Omental fat pad (tissue), 4 donors: Measurements from ENCODE around the gene MLXIP. TPM values are rescaled to one million over a fixed set of nuclear protein-coding genes. Genes with fewer than 3 reads are reported as not detected.

Experiments
- ATAC-seq: fragments of 150-250 bp; one replicate; pipeline ENCODE4 v1.9.1; 2016; ENCODE audit warnings: mild to moderate bottlenecking, moderate library complexity; ENCODE audit not compliant: low FRiP score
- DNase-seq: peaks from one replicate; pipeline ENCODE4 v3.0.0-alpha.2; 2019; ENCODE audit warnings: low spot score
- CTCF ChIP-seq, 3 donors: fragments of 450-650 bp; IDR thresholded peaks; one replicate each; pipeline ENCODE4 v1.5.1; 2016 to 2017; ENCODE audit warnings: antibody characterized with exemption in 3 of 3, mild to moderate bottlenecking in 3 of 3, moderate library complexity in 2 of 3
- total RNA-seq, 4 donors: library from RNA; depleted of rRNA; stranded (reverse); fragments of >200 nt; gene quantifications; one replicate each; pipeline ENCODE4 v1.1.0, GENCODE V29; 2016

The MLXIP gene
- total RNA-seq, 4 donors from 2014 or later = 17.4 to 49.6 (median 32.6) TPM

DNA sequence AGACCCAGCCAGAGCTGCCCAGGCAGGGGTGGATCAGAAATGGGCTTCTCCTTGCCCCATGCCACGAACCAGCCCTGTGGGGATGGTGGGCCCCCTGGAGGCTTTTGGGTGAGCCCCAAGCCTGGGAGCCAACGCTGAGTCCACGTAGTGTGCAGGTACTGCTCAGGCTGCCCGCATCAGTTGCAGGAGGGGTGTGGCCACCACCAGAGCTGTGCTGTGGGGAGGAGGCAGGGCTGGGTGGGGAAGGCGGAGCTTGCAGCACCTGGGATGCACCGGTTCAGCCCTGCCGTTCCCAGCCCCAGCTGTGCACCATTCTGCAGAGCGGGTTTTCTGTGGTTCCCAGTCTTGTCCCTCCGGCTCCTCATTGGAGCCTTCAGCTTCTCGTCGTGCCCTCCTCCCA, 59.1 kb downstream of the MLXIP start:
- no peak for TF ChIP-seq CTCF (IDR thresholded peaks at IDR 0.05)
- DNase-seq = no peak
- ATAC-seq = no peak

DNA sequence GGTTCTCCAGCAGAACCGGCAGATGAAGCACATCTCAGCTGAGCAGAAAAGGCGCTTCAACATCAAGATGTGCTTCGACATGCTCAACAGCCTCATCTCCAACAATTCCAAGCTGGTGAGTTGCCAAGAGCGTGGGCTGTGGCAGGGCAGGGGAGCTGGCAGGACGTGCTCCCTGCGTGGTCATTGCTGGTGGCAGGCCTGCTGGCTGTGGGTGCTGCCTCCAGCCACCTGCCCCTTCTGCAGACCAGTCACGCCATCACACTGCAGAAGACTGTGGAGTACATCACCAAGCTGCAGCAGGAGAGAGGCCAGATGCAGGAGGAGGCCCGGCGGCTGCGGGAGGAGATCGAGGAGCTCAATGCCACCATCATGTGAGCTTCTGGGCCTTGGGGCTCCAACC, 59.6 kb downstream of the MLXIP start:
- DNase-seq (no peak), ATAC-seq (no peak)
- TF ChIP-seq CTCF (IDR thresholded peaks at IDR 0.05) = no peak

- no peak for TF ChIP-seq CTCF (IDR thresholded peaks at IDR 0.05)
- DNase-seq (no peak), ATAC-seq (no peak)
Observed at GRCh38 chr12:122138616-122139015, 60.1 kb downstream of the MLXIP start.

DNA sequence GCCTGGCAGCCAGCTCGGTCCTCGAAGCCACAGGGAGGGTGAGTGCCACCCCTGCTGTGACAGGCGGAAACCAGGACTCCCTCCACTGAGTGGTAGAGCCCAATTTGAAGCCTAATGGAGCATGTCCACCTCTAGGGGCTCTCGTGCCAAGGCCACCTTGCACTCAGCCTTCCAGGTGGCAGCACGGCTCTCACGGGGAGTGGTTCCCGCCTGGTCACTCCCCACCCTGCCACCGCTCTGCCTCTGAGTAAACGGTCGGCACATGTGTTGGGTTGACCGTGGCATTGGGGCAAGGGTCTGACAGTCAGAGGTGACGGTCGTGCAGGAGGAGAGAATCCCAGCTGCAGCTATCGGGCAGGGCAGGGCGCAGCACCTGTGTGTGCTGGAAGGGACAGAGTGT, 60.7 kb downstream of the MLXIP start:
- ATAC-seq (no peak), DNase-seq (no peak)
- TF ChIP-seq CTCF (IDR thresholded peaks at IDR 0.05) = no peak

DNA sequence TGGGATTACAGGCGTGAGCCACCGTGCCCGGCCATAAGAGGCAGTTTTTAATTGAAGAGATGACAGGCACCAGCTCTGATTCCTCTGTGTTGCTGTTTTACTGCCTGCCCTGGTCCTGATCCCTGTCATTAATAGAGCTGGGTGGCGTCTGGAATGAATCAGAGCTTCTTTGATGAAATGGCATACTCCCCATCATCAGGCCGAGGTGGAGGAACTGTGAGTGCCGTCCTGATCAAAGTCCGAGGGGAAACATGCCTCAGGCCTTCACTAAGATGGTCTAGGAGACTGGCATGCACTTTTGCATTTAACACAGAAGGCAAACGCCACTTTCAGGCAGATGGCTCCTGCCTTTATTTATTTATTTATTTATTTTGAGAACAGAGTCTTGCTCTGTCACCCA, 61.4 kb downstream of the MLXIP start:
- ATAC-seq (no peak), DNase-seq (no peak)
- TF ChIP-seq CTCF (IDR thresholded peaks at IDR 0.05) = no peak

- TF ChIP-seq CTCF (IDR thresholded peaks at IDR 0.05) = no peak
- no peak for ATAC-seq
- DNase-seq = no peak
Observed at GRCh38 chr12:122140467-122141257, 62.1 kb downstream of the MLXIP start.
